Naive thymus-derived CD4-positive, alpha-beta T cell (primary cell): ENCODE data around the gene DENND2D. TPM values are rescaled to one million over a fixed set of nuclear protein-coding genes. Genes with fewer than 3 reads are reported as not detected.

Source experiments
- ATAC-seq: fragments of 150-1000 bp; cut with Tn5 transposase; 2 replicates; pipeline ENCODE4 v1.10.0; 2021; ENCODE audit warnings: mild to moderate bottlenecking, moderate library complexity
- CTCF ChIA-PET: fragments of 350-600 bp; sonication (Branson Sonifier 250); formaldehyde crosslinking; loops from one replicate; lab custom pipeline; 2021; ENCODE audit warnings: antibody characterized with exemption; lab: Charles Lee
- POLR2A ChIA-PET: fragments of 350-600 bp; sonication (Branson Sonifier 250); formaldehyde crosslinking; loops from one replicate; lab custom pipeline; 2021; ENCODE audit warnings: antibody characterized with exemption, inconsistent platforms; lab: Charles Lee
- DNase-seq, 9 donors: peaks; one replicate each; pipeline versions ENCODE4 v3.0.0 to v3.0.0-alpha.2; 2020 to 2022; ENCODE audit warnings: mixed read lengths in 1 of 9
- H3K27ac ChIP-seq: one replicate; pipeline ENCODE4 v1.7.0; 2013; ENCODE audit warnings: mild to moderate bottlenecking, low read depth, low read length, moderate library complexity
- H3K27me3 ChIP-seq, 2 donors: one replicate each; pipeline ENCODE4 v1.7.0; 2013; ENCODE audit warnings: low read length in 2 of 2, mild to moderate bottlenecking in 2 of 2, moderate library complexity in 2 of 2; ENCODE audit not compliant: control insufficient read depth in 2 of 2, insufficient read depth in 2 of 2
- H3K36me3 ChIP-seq, 3 experiments: 1 replicate in 2 of 3; 2 replicates in 1 of 3; pipeline ENCODE4 v1.7.0; 2013; ENCODE audit warnings: low read length in 3 of 3, mild to moderate bottlenecking in 3 of 3, moderate library complexity in 1 of 3; ENCODE audit not compliant: insufficient read depth in 3 of 3, control insufficient read depth in 2 of 3
- H3K4me1 ChIP-seq, 2 donors: one replicate each; pipeline ENCODE4 v1.7.0; 2013; ENCODE audit warnings: low read length in 2 of 2, mild to moderate bottlenecking in 2 of 2, moderate library complexity in 1 of 2; ENCODE audit not compliant: control insufficient read depth in 2 of 2, insufficient read depth in 2 of 2
- H3K4me3 ChIP-seq: 2 replicates; pipeline ENCODE4 v1.7.0; 2013; ENCODE audit warnings: mild to moderate bottlenecking, low read length
- H3K9me3 ChIP-seq, 3 experiments: 1 replicate in 2 of 3; 2 replicates in 1 of 3; pipeline ENCODE4 v1.7.0; 2013; ENCODE audit warnings: low read length in 3 of 3; ENCODE audit not compliant: control insufficient read depth in 2 of 3
- H3K27ac Mint-ChIP-seq, 9 donors: one replicate each; pipeline ENCODE4 v1.8.0; 2020 to 2022; ENCODE audit warnings: mixed read lengths in 9 of 9, mild to moderate bottlenecking in 8 of 9, moderate library complexity in 5 of 9, inconsistent platforms in 2 of 9
- H3K27me3 Mint-ChIP-seq, 5 donors: one replicate each; pipeline ENCODE4 v1.8.0; 2021 to 2022; ENCODE audit warnings: mixed read lengths in 5 of 5, mild to moderate bottlenecking in 1 of 5
- H3K36me3 Mint-ChIP-seq, 5 donors: one replicate each; pipeline ENCODE4 v1.8.0; 2020 to 2022; ENCODE audit warnings: mixed read lengths in 5 of 5, mild to moderate bottlenecking in 3 of 5, inconsistent platforms in 1 of 5
- H3K4me1 Mint-ChIP-seq, 7 donors: one replicate each; pipeline ENCODE4 v1.8.0; 2020 to 2022; ENCODE audit warnings: mixed read lengths in 7 of 7, mild to moderate bottlenecking in 3 of 7, inconsistent platforms in 1 of 7
- H3K4me3 Mint-ChIP-seq, 10 donors: one replicate each; pipeline ENCODE4 v1.8.0; 2020 to 2022; ENCODE audit warnings: mild to moderate bottlenecking in 10 of 10, mixed read lengths in 10 of 10, moderate library complexity in 6 of 10, inconsistent platforms in 2 of 10
- H3K9me3 Mint-ChIP-seq, 11 donors: one replicate each; pipeline ENCODE4 v1.8.0; 2020 to 2022; ENCODE audit warnings: mixed read lengths in 11 of 11, mild to moderate bottlenecking in 4 of 11, inconsistent platforms in 1 of 11, moderate library complexity in 1 of 11
- intact Hi-C, 2 donors: fragments of 100-400 bp; cut with micrococcal nuclease; formaldehyde crosslinking; loops; one replicate each; pipeline ENCODE4 v1.15.1; 2023
- polyA plus RNA-seq, 2 donors: library from polyadenylated mRNA; unstranded; fragments of 300-500 nt; fragmentation: Illumina TruSeq; gene quantifications; one replicate each; pipeline ENCODE4 v1.2.3, GENCODE V29; 2021
- total RNA-seq, 6 experiments: library from RNA in 5 of 6; stranded (reverse) in 5 of 6; gene quantifications; 1 replicate in 5 of 6; 2 replicates in 1 of 6; pipeline ENCODE4 v1.2.3 and lab custom pipeline; 2021 to 2026

DENND2D gene
- total and polyA plus RNA-seq, 7 experiments from 2014 or later = 122 to 421 (median 288) TPM

- Histone ChIP-seq H3K36me3 (no peaks in the 10 kb centered on the region), H3K27ac (peak overlapping the region; percentile 75), H3K4me3 (peak overlapping the region; percentile 12), H3K27me3 (no peaks in the 10 kb centered on the region), H3K9me3 (no peaks in the 10 kb centered on the region), H3K4me1 (peaks cover 71 to 73% of the 10 kb centered on the region in 2 donors)
- ChIA-PET CTCF (interaction anchor here (0.7 to 17.6 kb wide), 7 partner anchors 8 to 401 kb away, joined by 3 to 341 read pairs (median 5); partner anchors contain the start of genes DENND2D and LRIF1), POLR2A (interaction anchor here (0.6 to 18.8 kb wide), 10 partner anchors 7 to 878 kb away, joined by 3 to 1128 read pairs (median 8); partner anchors contain the start of genes CEPT1, CHI3L2, DENND2D and DRAM2)
- Mint-ChIP-seq H3K4me1 (peaks cover 70 to 98% (median 93%) of the 10 kb centered on the region in 7 donors), H3K27ac (peak overlapping the region; percentile 94 to 100 (median 97)), H3K4me3 (peak overlapping the region; percentile 60 to 88 (median 81)), H3K36me3 (peaks cover 0 to 31% (median 5%) of the 10 kb centered on the region in 5 donors), H3K9me3 (peaks cover 0 to 13% (median 2%) of the 10 kb centered on the region in 11 donors), H3K27me3 (peaks cover 0 to 2% (median 0%) of the 10 kb centered on the region in 5 donors)
- ATAC-seq (peak; percentile 59), DNase-seq (peak in 8 of 9 donors; percentile 57 to 77 (median 72))
- intact Hi-C loops = loop anchor here (1.0 to 10.0 kb wide), 7 partner anchors 7 to 878 kb away; partner anchors contain the start of genes LRIF1 (in 2 of the 2), CD53 (in 1 of the 2), RAP1A (in 1 of the 2) and RBM15 (in 1 of the 2)
Measured at GRCh38 chr1:111214884-111215283, 14.4 kb upstream of the DENND2D start.

- Histone ChIP-seq H3K9me3 (no peaks in the 10 kb centered on the region), H3K4me1 (peaks cover 65 to 67% of the 10 kb centered on the region in 2 donors), H3K27ac (peak overlapping the region; percentile 75), H3K4me3 (peak overlapping the region; percentile 12), H3K27me3 (no peaks in the 10 kb centered on the region), H3K36me3 (no peaks in the 10 kb centered on the region)
- Mint-ChIP-seq H3K27ac (peak overlapping the region; percentile 94 to 100 (median 97)), H3K36me3 (peaks cover 0 to 27% (median 3%) of the 10 kb centered on the region in 5 donors), H3K4me3 (peak overlapping the region; percentile 60 to 88 (median 81)), H3K4me1 (peaks cover 66 to 98% (median 93%) of the 10 kb centered on the region in 7 donors), H3K27me3 (peaks cover 0 to 2% (median 0%) of the 10 kb centered on the region in 5 donors), H3K9me3 (peaks cover 0 to 13% (median 2%) of the 10 kb centered on the region in 11 donors)
- CTCF ChIA-PET = interaction anchor here (0.7 to 17.6 kb wide), 5 partner anchors 9 to 402 kb away, joined by 3 to 341 read pairs (median 6); partner anchors contain the start of genes DENND2D and LRIF1
- POLR2A ChIA-PET = interaction anchor here (0.7 to 18.8 kb wide), 9 partner anchors 6 to 877 kb away, joined by 3 to 1128 read pairs (median 10); partner anchors contain the start of genes CEPT1, CHI3L2, DENND2D and DRAM2
- intact Hi-C loops = loop anchor here in 1 of 2 donors (1.0 to 10.0 kb wide), 2 partner anchors 8 to 579 kb away; no protein-coding TSS in a partner anchor
- ATAC-seq (no peak), DNase-seq (no peak)
Measured at GRCh38 chr1:111214074-111214801, 13.8 kb upstream of the DENND2D start.

- H3K4me3 ChIP-seq = peak overlapping the region; percentile 12
- CTCF ChIA-PET = interaction anchor here (17.6 kb wide), 1 partner anchor 16 kb away, joined by 341 read pairs; the partner anchor contains the start of gene DENND2D
- POLR2A ChIA-PET = interaction anchor here (3.0 to 18.8 kb wide), 3 partner anchors 15 to 120 kb away, joined by 15 to 1128 read pairs (median 99); partner anchors contain the start of genes CHI3L2 and DENND2D
- peaks cover 66 to 97% (median 90%) of the 10 kb centered on the region in 7 donors for H3K4me1 Mint-ChIP-seq
- peak overlapping the region; percentile 94 to 100 (median 97) for H3K27ac Mint-ChIP-seq
- intact Hi-C loops = loop anchor here in 1 of 2 donors (10.0 kb wide), 1 partner anchor 579 kb away; no protein-coding TSS in a partner anchor
- H3K4me1 ChIP-seq = peaks cover 56 to 59% of the 10 kb centered on the region in 2 donors
- ATAC-seq = no peak
- peaks cover 0 to 2% (median 0%) of the 10 kb centered on the region in 5 donors for H3K27me3 Mint-ChIP-seq
- H3K9me3 ChIP-seq = no peaks in the 10 kb centered on the region
- no peaks in the 10 kb centered on the region for H3K27me3 ChIP-seq
- peak in 4 of 9 donors; percentile 48 to 56 (median 53) for DNase-seq
- peaks cover 0 to 8% (median 2%) of the 10 kb centered on the region in 11 donors for H3K9me3 Mint-ChIP-seq
- H3K27ac ChIP-seq = peak overlapping the region; percentile 75
- no peaks in the 10 kb centered on the region for H3K36me3 ChIP-seq
- H3K4me3 Mint-ChIP-seq = peak overlapping the region; percentile 60 to 88 (median 81)
- peaks cover 0 to 26% (median 0%) of the 10 kb centered on the region in 5 donors for H3K36me3 Mint-ChIP-seq
Measured at GRCh38 chr1:111213412-111213811, 13.0 kb upstream of the DENND2D start.

GRCh38 chr1:111212634-111213335 lies 12.3 kb upstream of the DENND2D start:
- Histone ChIP-seq H3K9me3 (no peaks in the 10 kb centered on the region), H3K4me3 (peak overlapping the region; percentile 10), H3K4me1 (peaks cover 50 to 52% of the 10 kb centered on the region in 2 donors), H3K36me3 (no peaks in the 10 kb centered on the region), H3K27ac (peak overlapping the region; percentile 36), H3K27me3 (no peaks in the 10 kb centered on the region)
- Mint-ChIP-seq H3K9me3 (peaks cover 0 to 5% (median 2%) of the 10 kb centered on the region in 11 donors), H3K4me3 (peak overlapping the region; percentile 60 to 88 (median 81)), H3K27ac (peak overlapping the region; percentile 94 to 100 (median 97)), H3K36me3 (peaks cover 0 to 21% (median 0%) of the 10 kb centered on the region in 5 donors), H3K27me3 (peaks cover 0 to 2% (median 0%) of the 10 kb centered on the region in 5 donors), H3K4me1 (peaks cover 62 to 97% (median 90%) of the 10 kb centered on the region in 7 donors)
- CTCF ChIA-PET = interaction anchor here (17.6 kb wide), 1 partner anchor 15 kb away, joined by 341 read pairs; the partner anchor contains the start of gene DENND2D
- intact Hi-C loops = loop anchor here in 1 of 2 donors (10.0 kb wide), 1 partner anchor 578 kb away; no protein-coding TSS in a partner anchor
- POLR2A ChIA-PET = interaction anchor here (0.5 to 18.8 kb wide), 5 partner anchors 9 to 58 kb away, joined by 3 to 1128 read pairs (median 6); partner anchors contain the start of gene DENND2D
- ATAC-seq = no peak
- DNase-seq = no peak

- DNase-seq = no peak
- H3K4me3 Mint-ChIP-seq = no peak overlapping the region
- no peak for ATAC-seq
- H3K9me3 Mint-ChIP-seq = peaks cover 0 to 5% (median 0%) of the 10 kb centered on the region in 11 donors
- peaks cover 0 to 16% (median 0%) of the 10 kb centered on the region in 5 donors for H3K36me3 Mint-ChIP-seq
- Histone ChIP-seq H3K9me3 (no peaks in the 10 kb centered on the region), H3K4me3 (no peak overlapping the region), H3K27ac (no peak overlapping the region), H3K27me3 (no peaks in the 10 kb centered on the region), H3K4me1 (peaks cover 41 to 47% of the 10 kb centered on the region in 2 donors), H3K36me3 (no peaks in the 10 kb centered on the region)
- H3K27ac Mint-ChIP-seq = peak overlapping the region in 4 of 9 donors; percentile 9 to 99 (median 62)
- CTCF ChIA-PET = no interaction called here
- POLR2A ChIA-PET = interaction anchor here (0.8 to 18.8 kb wide), 4 partner anchors 9 to 20 kb away, joined by 5 to 1128 read pairs (median 6); partner anchors contain the start of gene DENND2D
- intact Hi-C loops = loop anchor here in 1 of 2 donors (10.0 kb wide), 1 partner anchor 577 kb away; no protein-coding TSS in a partner anchor
- H3K27me3 Mint-ChIP-seq = peaks cover 0 to 2% (median 0%) of the 10 kb centered on the region in 5 donors
- H3K4me1 Mint-ChIP-seq = peaks cover 54 to 97% (median 90%) of the 10 kb centered on the region in 7 donors
Measured at GRCh38 chr1:111211921-111212320, 11.5 kb upstream of the DENND2D start.
